ENCODE results near the gene SLAMF9. TPM values are rescaled to one million over a fixed set of nuclear protein-coding genes. Genes with fewer than 3 reads are reported as not detected.

SLAMF9 gene
- total and polyA plus RNA-seq, 8 donors = not detected

DNA sequence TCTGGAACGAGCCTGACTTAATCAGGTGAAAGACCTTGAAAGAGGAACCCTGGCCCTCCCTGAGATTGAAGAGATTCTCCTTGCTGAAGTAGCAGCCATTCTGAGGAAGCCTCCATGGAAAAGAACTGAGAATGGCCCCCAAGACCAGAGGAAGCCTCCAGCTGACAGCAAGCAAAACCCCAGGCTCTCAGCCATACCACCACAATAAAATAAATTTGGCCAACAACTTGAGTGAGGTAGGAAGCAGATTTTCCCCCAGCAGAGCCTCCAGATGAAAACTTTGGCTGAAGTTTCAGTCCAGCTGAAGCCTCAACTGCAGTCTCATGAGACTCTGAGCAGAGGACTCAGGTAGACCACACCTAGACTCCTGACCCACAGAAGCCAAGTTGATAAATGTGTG lies 34.0 kb upstream of the SLAMF9 start:
- DNase-seq (no peak), FAIRE-seq (no peak), ATAC-seq (no peak)
- Histone ChIP-seq H3K4me3 (no peak overlapping the region), H3K27ac (no peak overlapping the region), H3K27me3 (no peaks in the 10 kb centered on the region), H3K9me3 (no peaks in the 10 kb centered on the region), H3K36me3 (no peaks in the 10 kb centered on the region), H3K4me1 (no peaks in the 10 kb centered on the region)
- WGBS, 2 donors = 42 to 43% methylated on average over 1 of the region's 1 CpG
- intact Hi-C loops (cut with DNase I) = no loop called here
- no peak for TF ChIP-seq CTCF (IDR thresholded peaks at IDR 0.05)

DNA sequence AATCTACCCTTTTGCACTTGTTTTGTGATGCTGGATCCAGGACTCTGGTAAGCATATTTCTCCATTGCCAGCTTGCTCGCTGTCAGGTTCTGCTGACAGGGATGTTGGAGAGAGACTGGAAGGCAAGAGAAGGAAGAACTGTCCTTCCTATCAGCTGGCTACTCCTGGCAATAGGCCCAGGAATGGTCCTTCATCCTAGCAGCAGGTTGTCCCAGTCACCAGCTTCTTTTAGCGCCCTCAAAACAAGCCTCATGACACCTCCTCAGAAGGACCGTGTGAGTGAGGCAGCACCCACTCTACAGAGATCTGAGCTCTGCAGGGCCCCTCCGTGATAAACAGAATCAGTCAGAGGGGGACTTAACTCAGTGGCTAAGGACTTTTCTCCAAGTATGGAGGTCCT lies 33.1 kb upstream of the SLAMF9 start:
- TF ChIP-seq CTCF (IDR thresholded peaks at IDR 0.05) = no peak
- no peaks in the 10 kb centered on the region for H3K9me3 ChIP-seq
- no peak overlapping the region for H3K27ac ChIP-seq
- ATAC-seq (no peak), FAIRE-seq (no peak), DNase-seq (no peak)
- intact Hi-C loops (cut with DNase I) = no loop called here
- no peaks in the 10 kb centered on the region for H3K4me1 ChIP-seq
- no peaks in the 10 kb centered on the region for H3K36me3 ChIP-seq
- WGBS, 2 donors = 77 to 83% methylated on average over 4 of the region's 4 CpGs
- H3K4me3 ChIP-seq = no peak overlapping the region
- no peaks in the 10 kb centered on the region for H3K27me3 ChIP-seq

GRCh38 chr1:159986531-159986930 lies 32.5 kb upstream of the SLAMF9 start:
- Histone ChIP-seq H3K27ac (no peak overlapping the region), H3K9me3 (no peaks in the 10 kb centered on the region), H3K4me3 (no peak overlapping the region), H3K27me3 (no peaks in the 10 kb centered on the region), H3K4me1 (no peaks in the 10 kb centered on the region), H3K36me3 (no peaks in the 10 kb centered on the region)
- intact Hi-C loops (cut with DNase I) = no loop called here
- 90 to 92% methylated on average over 1 of the region's 1 CpG for WGBS, 2 donors
- FAIRE-seq (no peak), ATAC-seq (no peak), DNase-seq (peak in 1 of 6 donors; percentile 1)
- no peak for TF ChIP-seq CTCF (IDR thresholded peaks at IDR 0.05)

DNA sequence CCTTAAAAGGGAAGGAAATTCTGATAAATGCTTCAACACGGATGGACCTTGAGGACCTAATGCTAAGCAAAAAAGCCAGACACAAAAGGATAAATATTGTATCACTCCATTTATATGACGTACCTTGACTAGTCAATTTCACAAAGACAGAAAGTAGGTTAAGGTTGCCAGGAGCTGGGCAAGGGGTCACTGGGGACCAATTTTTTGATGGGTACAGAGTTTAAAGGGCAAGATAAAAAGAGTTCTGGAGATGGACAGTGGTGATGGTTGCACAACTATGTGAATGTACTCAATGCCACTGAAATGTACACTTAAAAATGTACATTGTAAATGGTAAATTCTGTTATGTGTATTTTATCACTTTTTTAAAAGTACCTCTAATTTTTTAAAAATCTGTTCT lies 32.1 kb upstream of the SLAMF9 start:
- DNase-seq (no peak), FAIRE-seq (no peak), ATAC-seq (no peak)
- Histone ChIP-seq H3K36me3 (no peaks in the 10 kb centered on the region), H3K27ac (no peak overlapping the region), H3K4me1 (no peaks in the 10 kb centered on the region), H3K27me3 (no peaks in the 10 kb centered on the region), H3K9me3 (no peaks in the 10 kb centered on the region), H3K4me3 (no peak overlapping the region)
- TF ChIP-seq CTCF (IDR thresholded peaks at IDR 0.05) = no peak
- intact Hi-C loops (cut with DNase I) = no loop called here
- 82 to 83% methylated on average over 2 of the region's 2 CpGs for WGBS, 2 donors

DNA sequence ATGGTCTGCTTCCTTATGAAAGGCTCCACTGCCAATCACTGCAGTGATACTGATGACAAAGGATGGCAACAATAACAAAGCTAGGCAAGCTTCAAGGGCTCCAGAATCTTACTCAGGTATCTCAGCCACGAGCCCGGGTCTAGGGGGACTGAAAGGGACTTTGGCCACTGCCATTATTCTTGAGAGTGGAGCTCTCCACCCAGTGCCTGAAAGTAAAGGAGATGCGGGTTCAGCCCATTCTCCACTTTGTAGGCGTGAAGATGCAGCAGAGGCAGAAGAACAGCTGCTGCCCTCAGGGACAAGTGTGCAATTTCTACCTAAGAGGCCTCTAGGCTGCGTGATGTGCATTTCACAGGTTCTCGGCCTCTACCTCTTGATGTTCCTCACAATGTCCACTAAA lies 31.4 kb upstream of the SLAMF9 start:
- no peak for FAIRE-seq
- DNase-seq = peak in 1 of 6 donors; percentile 1
- no peaks in the 10 kb centered on the region for H3K27me3 ChIP-seq
- H3K4me3 ChIP-seq = no peak overlapping the region
- no peak for TF ChIP-seq CTCF (IDR thresholded peaks at IDR 0.05)
- no peaks in the 10 kb centered on the region for H3K36me3 ChIP-seq
- intact Hi-C loops (cut with DNase I) = no loop called here
- ATAC-seq = no peak
- H3K27ac ChIP-seq = no peak overlapping the region
- no peaks in the 10 kb centered on the region for H3K4me1 ChIP-seq
- 78 to 90% methylated on average over 6 of the region's 6 CpGs for WGBS, 2 donors
- no peaks in the 10 kb centered on the region for H3K9me3 ChIP-seq

All from pancreas (tissue), 10 donors.